ENCODE measurements around the gene HTR1B.
A peak's percentile ranks its signal among the peaks of the same experiment; 100 is the strongest.

Gene HTR1B

GRCh38 chr6:77463861-77464494 is 687 bp upstream of the HTR1B start:
- no peak overlapping the region for H3K4me3 Mint-ChIP-seq
- peaks cover 69% of the 10 kb centered on the region for H3K27me3 Mint-ChIP-seq
- H3K9me3 Mint-ChIP-seq = peaks cover 4% of the 10 kb centered on the region
- peaks cover 25% of the 10 kb centered on the region for H3K4me1 Mint-ChIP-seq (ENCODE audit: low read depth)
- H3K27ac Mint-ChIP-seq = no peak overlapping the region
- H3K36me3 Mint-ChIP-seq (ENCODE audit: low read depth) = peaks cover 4% of the 10 kb centered on the region

- Mint-ChIP-seq H3K27ac (no peak overlapping the region), H3K27me3 (peaks cover 69% of the 10 kb centered on the region), H3K9me3 (peaks cover 1% of the 10 kb centered on the region)
Observed at GRCh38 chr6:77462359-77463307, 658 bp downstream of the HTR1B start.

GRCh38 chr6:77461796-77462195 is 1.5 kb downstream of the HTR1B start:
- peaks cover 24% of the 10 kb centered on the region for H3K4me1 Mint-ChIP-seq (ENCODE audit: low read depth)
- H3K9me3 Mint-ChIP-seq = no peaks in the 10 kb centered on the region
- peaks cover 65% of the 10 kb centered on the region for H3K27me3 Mint-ChIP-seq
- H3K27ac Mint-ChIP-seq = no peak overlapping the region
- H3K4me3 Mint-ChIP-seq = no peak overlapping the region
- H3K36me3 Mint-ChIP-seq (ENCODE audit: low read depth) = no peaks in the 10 kb centered on the region

More at GRCh38 chr6:77462359-77463307, 658 bp downstream of the HTR1B start:
- Mint-ChIP-seq H3K4me1 (ENCODE audit: low read depth) (peaks cover 25% of the 10 kb centered on the region), H3K4me3 (peak overlapping the region; percentile 47), H3K36me3 (ENCODE audit: low read depth) (peaks cover 2% of the 10 kb centered on the region)

GRCh38 chr6:77458421-77458820 is 4.9 kb downstream of the HTR1B start:
- H3K4me3 Mint-ChIP-seq = no peak overlapping the region
- H3K9me3 Mint-ChIP-seq = no peaks in the 10 kb centered on the region
- H3K27me3 Mint-ChIP-seq = peaks cover 48% of the 10 kb centered on the region
- peaks cover 13% of the 10 kb centered on the region for H3K4me1 Mint-ChIP-seq (ENCODE audit: low read depth)
- H3K36me3 Mint-ChIP-seq (ENCODE audit: low read depth) = no peaks in the 10 kb centered on the region
- no peak overlapping the region for H3K27ac Mint-ChIP-seq

DNA sequence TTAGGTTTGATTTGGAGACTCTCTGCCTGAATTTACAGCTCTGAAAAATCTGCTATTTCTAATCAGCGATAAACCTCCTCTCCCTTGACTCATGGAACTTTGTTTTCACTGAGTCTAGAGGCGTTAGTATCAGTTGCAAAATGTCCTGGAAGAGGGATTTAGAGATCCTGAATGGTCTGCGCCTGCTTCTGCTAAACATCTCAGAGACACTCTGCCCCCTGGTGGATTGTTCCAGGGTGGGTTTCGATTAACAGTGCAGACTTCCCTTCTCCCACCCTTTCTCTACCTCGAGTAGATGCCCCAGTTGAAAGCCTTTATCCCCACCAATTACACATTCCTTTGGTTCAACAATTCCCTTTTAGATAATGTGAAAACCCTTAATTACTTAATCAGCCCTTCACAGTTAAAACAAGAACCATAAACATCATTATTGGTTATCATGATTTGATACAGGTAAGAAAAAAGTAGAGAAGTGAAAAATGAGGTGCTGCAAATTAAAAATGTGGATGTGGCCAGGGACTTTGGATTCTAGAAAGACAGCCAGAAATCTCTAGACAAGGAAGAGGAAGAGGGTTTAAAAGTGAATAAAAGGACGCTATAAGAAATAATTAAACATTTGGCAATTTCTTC is 5.5 kb downstream of the HTR1B start:
- Mint-ChIP-seq H3K27ac (no peak overlapping the region), H3K4me1 (ENCODE audit: low read depth) (peaks cover 9% of the 10 kb centered on the region), H3K27me3 (peaks cover 42% of the 10 kb centered on the region), H3K4me3 (no peak overlapping the region), H3K9me3 (no peaks in the 10 kb centered on the region), H3K36me3 (ENCODE audit: low read depth) (no peaks in the 10 kb centered on the region)

DNA sequence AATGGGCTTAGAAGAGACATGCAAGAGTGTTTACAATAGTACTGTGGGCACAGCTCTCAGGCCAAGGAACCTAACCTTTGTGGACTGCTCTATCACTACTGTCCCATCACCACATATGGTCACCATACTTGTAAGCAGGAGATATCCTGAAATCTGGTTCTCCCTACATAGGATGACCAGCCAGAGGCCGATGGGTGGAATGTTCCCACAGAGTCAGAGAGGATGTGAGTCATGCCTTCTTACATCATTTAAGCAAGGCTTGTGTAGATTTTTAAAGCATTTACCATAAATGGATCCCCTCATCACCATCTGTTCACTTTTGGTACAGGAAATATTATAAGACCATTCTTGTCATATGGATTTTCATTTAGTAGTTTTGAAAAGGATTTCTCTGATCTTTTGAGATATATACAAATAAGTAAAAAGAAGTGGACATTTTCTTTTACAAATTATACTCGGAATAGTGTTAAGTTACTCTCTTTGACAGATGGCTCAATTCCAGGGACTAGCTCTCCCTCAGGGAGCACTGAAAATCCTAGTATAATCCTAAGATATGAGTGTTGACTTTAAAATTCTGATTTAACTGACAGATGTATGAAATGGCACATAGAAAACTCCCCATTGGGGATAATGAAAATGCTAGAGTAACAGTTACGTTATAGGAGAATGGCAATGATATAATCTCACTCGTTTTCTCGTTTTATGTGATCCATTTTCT is 6.6 kb downstream of the HTR1B start:
- Mint-ChIP-seq H3K36me3 (ENCODE audit: low read depth) (no peaks in the 10 kb centered on the region), H3K4me1 (ENCODE audit: low read depth) (no peaks in the 10 kb centered on the region), H3K27me3 (peaks cover 30% of the 10 kb centered on the region), H3K27ac (no peak overlapping the region), H3K4me3 (no peak overlapping the region), H3K9me3 (no peaks in the 10 kb centered on the region)

- H3K27me3 Mint-ChIP-seq = peaks cover 19% of the 10 kb centered on the region
- no peaks in the 10 kb centered on the region for H3K4me1 Mint-ChIP-seq (ENCODE audit: low read depth)
- H3K36me3 Mint-ChIP-seq (ENCODE audit: low read depth) = no peaks in the 10 kb centered on the region
- no peak overlapping the region for H3K4me3 Mint-ChIP-seq
- H3K27ac Mint-ChIP-seq = no peak overlapping the region
- no peaks in the 10 kb centered on the region for H3K9me3 Mint-ChIP-seq
Observed at GRCh38 chr6:77455271-77455670, 8.0 kb downstream of the HTR1B start.

GRCh38 chr6:77454386-77454785 is 8.9 kb downstream of the HTR1B start:
- no peak overlapping the region for H3K4me3 Mint-ChIP-seq
- H3K36me3 Mint-ChIP-seq (ENCODE audit: low read depth) = no peaks in the 10 kb centered on the region
- no peak overlapping the region for H3K27ac Mint-ChIP-seq
- H3K9me3 Mint-ChIP-seq = no peaks in the 10 kb centered on the region
- H3K27me3 Mint-ChIP-seq = peaks cover 14% of the 10 kb centered on the region
- H3K4me1 Mint-ChIP-seq (ENCODE audit: low read depth) = no peaks in the 10 kb centered on the region

- no peak overlapping the region for H3K4me3 Mint-ChIP-seq
- no peaks in the 10 kb centered on the region for H3K9me3 Mint-ChIP-seq
- no peaks in the 10 kb centered on the region for H3K4me1 Mint-ChIP-seq (ENCODE audit: low read depth)
- peaks cover 5% of the 10 kb centered on the region for H3K27me3 Mint-ChIP-seq
- H3K27ac Mint-ChIP-seq = no peak overlapping the region
- no peaks in the 10 kb centered on the region for H3K36me3 Mint-ChIP-seq (ENCODE audit: low read depth)
Observed at GRCh38 chr6:77451466-77451865, 11.8 kb downstream of the HTR1B start.

DNA sequence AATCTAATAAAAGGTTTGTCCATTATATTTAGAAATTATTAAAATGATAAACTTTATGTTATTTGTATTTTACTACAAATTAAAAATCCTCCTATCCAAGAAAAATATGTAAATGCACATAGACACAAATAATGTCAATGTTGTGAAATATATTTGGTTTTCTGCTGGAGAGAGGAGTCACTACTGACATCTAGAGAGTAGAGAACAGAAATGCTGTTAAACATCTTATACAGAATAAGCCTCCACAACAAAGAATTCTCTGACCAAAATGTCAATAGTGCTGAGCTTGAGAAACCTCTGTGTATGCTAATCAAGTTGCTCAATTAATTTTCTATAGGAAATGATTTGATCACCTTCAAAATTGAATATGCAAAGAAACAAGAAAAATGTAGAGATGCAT is 12.4 kb downstream of the HTR1B start:
- no peaks in the 10 kb centered on the region for H3K27me3 Mint-ChIP-seq
- no peaks in the 10 kb centered on the region for H3K9me3 Mint-ChIP-seq
- no peak overlapping the region for H3K27ac Mint-ChIP-seq
- H3K36me3 Mint-ChIP-seq (ENCODE audit: low read depth) = no peaks in the 10 kb centered on the region
- no peak overlapping the region for H3K4me3 Mint-ChIP-seq
- no peaks in the 10 kb centered on the region for H3K4me1 Mint-ChIP-seq (ENCODE audit: low read depth)

DNA sequence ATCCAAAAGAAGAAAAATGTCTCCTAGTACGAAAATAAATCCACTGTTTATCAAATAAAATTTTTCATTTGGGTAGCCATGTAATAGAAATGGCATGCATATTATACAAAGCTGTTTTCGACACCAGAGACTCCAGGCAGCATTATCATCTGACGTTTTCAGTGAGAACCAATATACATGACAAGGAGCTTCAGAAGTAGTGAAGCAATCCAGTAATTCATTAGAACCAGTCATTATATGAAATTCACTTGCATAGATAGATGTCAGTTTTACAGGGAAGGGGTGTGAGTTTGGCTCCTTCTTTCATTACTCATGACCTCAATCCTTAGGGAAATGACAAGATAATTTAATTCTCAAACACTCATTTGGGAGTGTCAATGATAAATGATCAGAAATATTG is 14.7 kb downstream of the HTR1B start:
- no peaks in the 10 kb centered on the region for H3K9me3 Mint-ChIP-seq

GRCh38 chr6:77447254-77447653 is 16.0 kb downstream of the HTR1B start:
- Mint-ChIP-seq H3K36me3 (ENCODE audit: low read depth) (no peaks in the 10 kb centered on the region), H3K27ac (no peak overlapping the region), H3K4me1 (ENCODE audit: low read depth) (no peaks in the 10 kb centered on the region), H3K4me3 (no peak overlapping the region), H3K27me3 (no peaks in the 10 kb centered on the region), H3K9me3 (no peaks in the 10 kb centered on the region)

More for the DNA sequence above, 14.7 kb downstream of the HTR1B start:
- Mint-ChIP-seq H3K27ac (no peak overlapping the region), H3K4me1 (ENCODE audit: low read depth) (no peaks in the 10 kb centered on the region), H3K27me3 (no peaks in the 10 kb centered on the region), H3K4me3 (no peak overlapping the region), H3K36me3 (ENCODE audit: low read depth) (no peaks in the 10 kb centered on the region)

GRCh38 chr6:77446249-77446648 is 17.0 kb downstream of the HTR1B start:
- no peaks in the 10 kb centered on the region for H3K36me3 Mint-ChIP-seq (ENCODE audit: low read depth)
- no peak overlapping the region for H3K27ac Mint-ChIP-seq
- no peak overlapping the region for H3K4me3 Mint-ChIP-seq
- no peaks in the 10 kb centered on the region for H3K4me1 Mint-ChIP-seq (ENCODE audit: low read depth)
- H3K9me3 Mint-ChIP-seq = no peaks in the 10 kb centered on the region
- H3K27me3 Mint-ChIP-seq = no peaks in the 10 kb centered on the region

GRCh38 chr6:77445214-77445613 is 18.1 kb downstream of the HTR1B start:
- Mint-ChIP-seq H3K27me3 (no peaks in the 10 kb centered on the region), H3K4me3 (no peak overlapping the region), H3K4me1 (ENCODE audit: low read depth) (no peaks in the 10 kb centered on the region), H3K27ac (no peak overlapping the region), H3K9me3 (no peaks in the 10 kb centered on the region), H3K36me3 (ENCODE audit: low read depth) (no peaks in the 10 kb centered on the region)

Measured in stimulated activated naive CD8-positive, alpha-beta T cell treated with anti-CD3 and anti-CD28 coated beads, Interleukin-15, Interleukin-2, amounts not matched to agents 100 ng/mL and 50 ng/mL, for 24 hours (primary cell).